ENCODE results near the gene GABRD.

The GABRD gene

DNA sequence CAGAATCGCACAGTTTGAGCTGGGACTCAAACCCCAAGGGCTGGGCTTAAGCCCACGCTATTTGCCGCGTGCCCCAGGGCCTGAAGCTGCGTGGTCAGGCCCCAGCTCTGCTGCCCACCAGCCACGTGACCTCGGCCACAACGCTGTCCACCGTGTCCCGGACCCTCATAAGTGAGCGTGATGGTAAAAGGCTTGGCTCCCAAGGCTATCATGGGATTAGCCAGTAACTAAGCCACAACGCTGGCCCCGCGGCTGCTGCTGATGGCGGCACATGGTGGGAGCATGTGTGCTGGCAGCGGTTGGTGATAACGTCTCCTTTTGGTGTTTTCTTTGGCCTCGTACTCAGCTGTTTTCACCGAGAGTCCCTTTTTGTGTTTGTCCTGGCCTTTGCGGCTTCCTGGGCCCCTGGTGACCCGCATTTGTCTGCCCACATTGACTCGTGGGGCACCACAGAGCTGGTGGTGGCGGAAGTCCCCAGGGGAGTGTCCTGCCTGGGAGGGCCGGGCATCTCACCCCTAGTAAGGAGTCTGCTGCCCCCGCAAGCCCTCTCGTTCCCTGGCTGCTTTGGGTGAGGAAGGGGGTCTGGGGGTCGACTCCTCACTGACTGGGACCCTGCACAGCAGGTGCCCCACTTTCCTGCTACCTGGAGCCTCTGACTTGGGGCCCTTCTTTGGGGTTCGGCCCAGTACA lies 60.4 kb downstream of the GABRD start:
- DNase-seq: no peak

- no peak for DNase-seq
These were observed 61.0 kb downstream of the GABRD start for GRCh38 chr1:2080140-2080539.
